Ammon's horn (tissue), 1 donor: Measurements from ENCODE around the gene D2HGDH.
A peak's percentile ranks its signal among the peaks of the same experiment; 100 is the strongest.
"Not testable (repeated sequence)": the region's sequence is repeated elsewhere in the genome, so short reads cannot be mapped to it uniquely, and the experiment has no call there.

Experiments
- DNase-seq: peaks from one replicate; pipeline ENCODE4 v3.0.0-alpha.2; 2016; ENCODE audit warnings: low spot score

Gene D2HGDH

DNA sequence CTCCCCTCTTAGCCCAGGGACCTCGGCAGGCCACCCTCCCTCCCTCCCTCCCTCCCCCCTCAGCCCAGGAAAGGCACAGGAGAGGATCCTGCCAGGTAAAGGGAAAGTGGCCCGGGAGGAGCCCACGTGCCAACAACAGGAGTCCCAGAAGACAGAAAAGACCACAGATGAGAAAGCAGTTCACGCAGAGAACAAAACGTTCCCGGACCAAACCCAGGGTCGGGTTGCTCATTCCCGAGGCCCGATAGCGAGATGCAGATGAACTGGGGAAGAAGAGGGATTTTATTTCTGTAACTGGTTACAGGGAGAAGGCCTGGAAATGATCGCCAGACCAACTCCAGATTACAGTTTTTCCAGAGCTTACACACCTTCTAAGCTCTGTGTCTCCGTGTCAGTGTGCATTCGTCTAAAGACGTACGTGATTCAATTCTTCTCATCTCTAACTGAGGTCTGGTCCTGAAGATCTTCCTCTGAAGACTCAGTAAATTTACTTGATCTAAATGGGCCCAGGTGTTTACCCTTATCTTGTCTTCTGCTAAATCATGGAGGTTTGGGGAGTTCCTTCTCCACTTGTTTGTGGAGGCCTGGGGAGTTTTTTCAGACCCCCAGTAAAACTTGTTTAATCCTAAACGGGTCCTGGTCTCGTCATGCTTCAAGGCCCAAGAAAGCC is 73.8 kb downstream of the D2HGDH start:
- no peak for DNase-seq

DNA sequence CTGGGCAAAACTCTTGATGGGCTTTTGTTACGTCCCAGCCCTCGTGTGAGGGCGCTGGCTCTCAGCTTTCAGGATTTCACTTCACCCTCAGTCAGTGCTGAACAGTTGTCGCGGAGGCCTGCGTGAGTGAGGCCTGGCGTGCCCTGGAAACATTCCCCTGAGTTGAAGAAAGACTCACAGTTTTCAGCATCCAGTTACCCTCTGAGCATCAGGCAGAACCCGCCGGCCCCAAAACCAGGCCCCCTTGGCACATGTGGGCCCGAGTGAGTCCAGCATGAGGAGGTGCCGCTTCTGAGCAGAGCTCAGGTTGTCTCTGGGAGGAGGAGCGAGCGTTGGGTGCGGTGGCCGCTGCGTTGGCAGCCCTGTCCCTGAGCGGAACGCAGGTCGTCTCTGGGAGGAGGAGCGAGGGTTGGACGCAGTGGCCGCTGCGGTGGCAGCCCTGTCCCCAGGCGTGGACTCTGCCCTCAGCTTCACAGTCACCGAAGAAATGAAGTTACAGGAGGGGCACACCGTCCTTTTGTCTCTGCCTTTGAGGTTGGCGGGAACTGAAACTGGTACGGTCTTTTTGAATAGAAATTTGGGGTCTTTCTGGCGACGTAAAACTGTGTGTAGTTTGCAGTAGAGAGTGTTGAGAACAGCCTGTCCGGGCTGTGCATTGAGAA is 74.4 kb downstream of the D2HGDH start, which contains the start of gene NEU4:
TSS of gene NEU4 (plus strand) at position 473 of the 662 bp plus-strand sequence. CDS start 5,292 bp downstream, outside the sequence.
- DNase-seq, result no peak

DNA sequence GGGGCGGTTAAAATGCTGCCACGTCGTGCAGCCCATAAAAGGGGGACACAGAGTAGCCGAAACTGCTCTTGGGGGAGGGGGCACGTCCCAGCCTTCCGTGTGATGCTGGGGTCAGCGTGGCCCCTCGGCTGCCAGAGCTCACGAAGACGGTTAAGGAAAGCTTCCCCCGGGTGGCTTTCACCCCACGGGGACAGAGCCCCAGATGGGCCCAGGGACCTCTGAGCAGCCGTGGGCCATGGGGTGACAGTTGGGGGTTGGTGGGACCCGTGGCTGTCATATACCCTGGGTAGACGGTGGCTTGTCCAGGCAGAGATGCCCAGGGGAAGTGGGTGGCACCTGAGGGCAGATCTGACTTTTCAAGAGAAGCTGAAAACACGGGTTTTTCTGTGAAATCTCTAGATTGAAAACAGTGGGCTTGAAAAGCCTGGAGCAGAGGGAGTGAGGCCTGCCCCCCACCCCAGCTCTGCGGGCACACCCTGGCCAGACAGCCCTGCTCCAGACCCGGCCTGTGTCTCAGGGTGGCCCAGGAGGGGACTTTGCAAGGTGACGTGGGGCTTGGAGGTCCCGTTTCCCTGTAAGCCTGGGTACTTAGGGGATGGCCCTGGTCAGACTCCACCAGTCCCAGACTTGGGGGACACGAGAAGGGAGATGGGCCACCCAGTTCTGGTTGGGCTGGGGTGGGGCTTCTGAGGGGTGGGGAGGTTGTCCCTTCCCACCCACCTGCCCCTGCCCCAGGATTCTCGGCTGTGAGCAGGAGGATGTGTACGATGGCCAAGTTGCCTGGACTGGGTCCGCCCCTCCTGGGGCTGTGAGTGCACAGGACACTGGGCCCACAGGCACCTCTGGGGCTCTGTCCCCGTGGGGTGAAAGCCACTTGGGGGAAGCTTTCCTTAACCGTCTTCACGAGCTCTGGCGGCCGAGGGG is 75.2 kb downstream of the D2HGDH start:
- no peak for DNase-seq

DNA sequence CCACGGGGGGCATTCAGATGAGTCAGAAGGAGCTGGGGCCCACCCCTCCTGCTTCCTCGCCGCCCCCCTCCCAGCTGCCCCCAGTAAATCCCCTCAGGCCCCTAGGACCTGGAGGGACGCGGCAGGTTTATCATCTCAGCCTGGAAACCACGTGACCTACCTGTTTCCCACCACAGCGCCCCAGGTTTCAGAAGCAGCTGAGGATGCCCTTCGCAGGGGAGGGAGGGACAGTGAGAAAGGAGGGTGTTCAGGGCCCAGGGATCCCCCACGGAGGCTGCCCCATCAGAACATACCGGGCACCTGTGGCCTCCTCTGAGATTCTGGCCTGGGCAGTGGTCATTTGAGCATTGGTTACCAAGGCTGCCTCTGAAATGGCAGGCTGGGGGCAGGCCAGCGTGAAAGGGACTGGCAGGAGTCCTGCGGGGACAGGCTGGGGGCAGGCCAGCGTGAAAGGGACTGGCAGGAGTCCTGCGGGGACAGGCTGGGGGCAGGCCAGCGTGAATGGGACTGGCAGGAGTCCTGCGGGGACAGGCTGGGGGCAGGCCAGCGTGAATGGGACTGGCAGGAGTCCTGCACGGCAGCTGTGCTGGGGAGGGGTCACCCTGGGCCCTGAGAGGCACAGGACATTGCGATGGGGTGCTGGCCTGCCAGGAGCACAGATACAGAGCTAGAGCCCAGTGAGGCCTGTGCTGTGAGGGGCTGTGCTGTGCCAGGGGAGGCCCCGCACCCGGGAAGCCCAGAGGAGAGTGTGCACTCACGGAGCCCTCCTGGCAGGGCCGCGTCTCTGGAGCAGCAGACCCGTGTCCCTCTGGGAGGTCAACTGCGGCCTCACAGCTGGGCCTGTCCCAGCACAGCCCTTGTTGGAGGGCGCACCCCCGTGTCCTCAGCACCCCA is 76.1 kb downstream of the D2HGDH start:
- peak; percentile 81 for DNase-seq

DNA sequence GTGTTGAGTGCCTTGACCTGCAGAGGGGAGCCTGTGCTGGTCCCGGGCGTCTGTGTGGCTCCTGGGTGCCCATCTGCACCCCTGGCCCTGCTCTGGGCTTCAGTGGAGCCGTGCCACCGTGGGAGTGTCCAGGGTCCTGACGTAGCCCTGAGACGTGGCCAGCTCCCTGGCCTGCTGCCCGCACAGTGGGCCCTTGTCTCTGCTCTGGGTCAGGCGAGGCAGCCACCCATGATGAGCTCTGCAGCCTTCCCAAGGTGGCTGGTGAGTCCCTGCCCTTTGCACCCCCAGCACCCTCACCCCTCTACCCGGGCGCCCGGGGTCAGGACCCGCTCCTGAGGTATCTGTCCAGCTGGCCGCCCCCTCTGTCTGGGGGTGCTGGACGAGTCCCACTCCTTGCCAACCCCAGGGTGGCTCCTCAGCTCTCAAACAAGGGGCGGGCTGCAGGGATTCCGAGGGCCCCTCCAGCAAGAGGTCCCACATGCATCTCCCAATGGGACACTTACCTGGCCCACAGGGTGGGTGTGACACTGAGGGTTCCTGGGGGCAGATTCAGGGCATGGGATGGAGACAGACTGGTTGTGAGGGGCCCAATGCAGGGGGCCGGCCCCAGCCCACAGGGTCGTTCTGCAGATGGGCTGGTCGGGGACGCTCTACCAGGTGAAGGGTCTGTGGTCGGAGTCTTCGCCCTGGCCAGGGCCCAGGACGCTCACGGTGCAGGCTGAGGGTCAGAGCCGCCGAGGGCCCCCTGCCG is 76.9 kb downstream of the D2HGDH start:
- DNase-seq, result peak; percentile 80

DNA sequence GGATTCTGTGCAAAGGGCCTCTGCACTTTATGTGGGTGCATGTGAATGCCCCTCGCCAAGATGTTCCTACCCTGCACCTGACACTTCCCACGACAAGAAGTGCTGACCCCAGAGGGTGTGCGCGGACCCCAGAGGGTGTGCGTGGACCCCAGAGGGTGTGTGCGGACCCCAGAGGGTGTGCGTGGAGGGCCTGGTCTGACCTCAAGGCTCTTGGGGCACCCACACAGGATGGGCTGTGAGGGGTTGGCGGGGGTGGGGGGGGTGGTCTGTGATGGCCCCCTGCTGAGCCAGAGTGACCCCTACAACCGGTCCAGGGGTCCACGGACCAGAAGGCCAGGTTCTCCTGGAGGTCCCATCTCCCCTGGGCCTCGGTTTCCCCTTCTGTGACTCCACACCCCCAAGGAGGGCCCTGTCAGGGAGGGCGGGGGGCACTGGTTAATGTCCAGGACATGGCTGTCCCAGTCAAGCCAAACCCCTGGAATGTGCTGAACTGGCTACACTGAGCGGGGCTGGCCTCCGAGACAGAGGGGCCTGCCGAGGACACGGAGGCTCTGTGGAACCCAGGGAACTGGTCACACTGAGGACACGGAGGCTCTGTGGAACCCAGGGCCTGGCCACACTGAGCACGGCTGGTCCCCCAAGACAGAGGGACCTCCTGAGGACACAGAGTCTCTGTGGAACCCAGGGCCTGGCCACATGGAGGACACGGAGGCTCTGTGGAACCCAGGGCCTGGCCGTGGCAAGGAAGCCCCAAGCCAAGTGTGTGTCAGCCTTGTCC is 77.7 kb downstream of the D2HGDH start:
- no peak for DNase-seq

DNA sequence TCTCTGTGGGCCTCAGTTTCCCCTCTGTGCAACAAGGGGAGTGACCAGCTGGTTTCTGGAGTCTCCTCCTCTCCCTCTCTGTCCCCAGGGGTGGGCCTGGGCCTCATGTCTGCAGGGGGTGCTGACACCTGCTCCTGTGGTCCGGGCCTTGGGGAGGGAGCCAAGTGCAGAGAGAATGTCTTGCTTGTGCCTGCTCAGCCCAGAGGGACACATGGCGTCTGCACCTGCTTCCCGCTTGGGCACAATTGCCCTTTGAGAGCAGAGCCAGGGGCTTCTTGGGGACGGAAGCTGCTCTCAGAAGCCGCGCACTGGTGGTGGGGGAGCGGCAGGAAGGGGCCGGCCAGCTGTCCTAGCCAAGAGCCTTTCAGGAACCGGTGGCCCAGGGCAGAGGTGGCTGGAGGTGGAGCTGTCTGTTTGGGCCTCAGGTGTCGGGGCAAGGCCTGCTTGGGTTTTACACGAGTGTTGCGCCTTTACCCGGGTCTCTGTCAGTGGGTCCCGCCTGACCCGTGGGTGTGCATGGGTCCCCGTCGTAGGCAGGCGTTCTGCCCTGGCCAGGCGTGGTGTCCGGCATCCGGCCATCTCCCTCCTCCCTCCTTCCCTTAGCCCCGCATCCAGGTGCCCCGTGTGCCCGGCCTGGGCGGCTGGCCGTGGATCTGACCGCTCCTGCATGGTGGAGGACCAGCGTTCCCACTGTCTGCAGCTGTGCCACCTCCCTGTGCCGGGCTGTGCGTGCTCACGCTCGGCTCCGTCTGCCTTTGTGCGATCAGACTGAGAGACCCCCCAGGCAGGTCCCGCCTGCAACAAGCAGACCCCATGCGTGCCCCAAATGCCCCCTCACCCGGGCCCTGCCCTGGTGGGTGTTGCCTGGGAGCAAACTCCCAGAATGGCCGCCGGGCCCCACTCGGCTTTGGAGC is 78.6 kb downstream of the D2HGDH start:
- peak; percentile 70 for DNase-seq

DNA sequence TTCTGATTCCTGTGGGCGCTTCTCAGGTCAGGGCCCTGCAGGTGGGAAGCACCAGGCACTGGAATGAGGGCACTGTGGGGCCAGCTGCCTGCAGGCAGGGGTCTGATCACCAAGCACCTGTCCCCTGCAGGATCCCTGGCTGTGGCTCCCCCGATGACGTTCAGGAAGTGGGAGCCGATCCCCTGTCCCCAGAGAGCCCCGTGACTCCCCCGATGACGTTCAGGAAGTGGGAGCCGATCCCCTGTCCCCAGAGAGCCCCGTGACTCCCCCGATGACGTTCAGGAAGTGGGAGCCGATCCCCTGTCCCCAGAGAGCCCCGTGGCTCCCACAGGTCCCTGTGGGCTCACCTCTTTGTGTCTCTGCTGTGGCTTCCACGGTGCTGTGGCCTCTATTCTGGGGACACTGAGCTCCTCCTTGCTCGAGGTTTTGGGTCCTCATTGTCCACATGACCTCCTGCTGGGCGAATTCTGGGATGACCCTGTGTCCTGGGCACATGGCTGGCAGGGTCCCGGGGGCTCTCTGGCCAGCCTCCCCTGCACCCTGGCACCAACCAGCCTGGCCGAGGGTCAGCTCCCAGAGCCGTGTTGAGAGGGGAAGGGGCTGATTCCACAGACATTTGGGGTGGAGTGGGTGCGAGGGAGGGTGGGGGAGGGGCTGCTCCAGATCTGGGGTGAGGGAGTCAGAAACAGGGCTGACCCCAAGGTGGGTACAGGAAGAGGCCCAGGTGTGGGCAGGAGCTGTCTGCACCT is 79.4 kb downstream of the D2HGDH start:
- DNase-seq, result no peak

DNA sequence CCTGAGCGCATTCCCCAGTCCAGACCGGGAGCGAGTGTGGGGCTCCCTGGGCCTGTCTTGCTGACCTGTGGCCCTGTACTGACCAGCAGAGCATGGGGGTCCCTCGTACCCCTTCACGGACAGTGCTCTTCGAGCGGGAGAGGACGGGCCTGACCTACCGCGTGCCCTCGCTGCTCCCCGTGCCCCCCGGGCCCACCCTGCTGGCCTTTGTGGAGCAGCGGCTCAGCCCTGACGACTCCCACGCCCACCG is 79.9 kb downstream of the D2HGDH start:
- no peak for DNase-seq

DNA sequence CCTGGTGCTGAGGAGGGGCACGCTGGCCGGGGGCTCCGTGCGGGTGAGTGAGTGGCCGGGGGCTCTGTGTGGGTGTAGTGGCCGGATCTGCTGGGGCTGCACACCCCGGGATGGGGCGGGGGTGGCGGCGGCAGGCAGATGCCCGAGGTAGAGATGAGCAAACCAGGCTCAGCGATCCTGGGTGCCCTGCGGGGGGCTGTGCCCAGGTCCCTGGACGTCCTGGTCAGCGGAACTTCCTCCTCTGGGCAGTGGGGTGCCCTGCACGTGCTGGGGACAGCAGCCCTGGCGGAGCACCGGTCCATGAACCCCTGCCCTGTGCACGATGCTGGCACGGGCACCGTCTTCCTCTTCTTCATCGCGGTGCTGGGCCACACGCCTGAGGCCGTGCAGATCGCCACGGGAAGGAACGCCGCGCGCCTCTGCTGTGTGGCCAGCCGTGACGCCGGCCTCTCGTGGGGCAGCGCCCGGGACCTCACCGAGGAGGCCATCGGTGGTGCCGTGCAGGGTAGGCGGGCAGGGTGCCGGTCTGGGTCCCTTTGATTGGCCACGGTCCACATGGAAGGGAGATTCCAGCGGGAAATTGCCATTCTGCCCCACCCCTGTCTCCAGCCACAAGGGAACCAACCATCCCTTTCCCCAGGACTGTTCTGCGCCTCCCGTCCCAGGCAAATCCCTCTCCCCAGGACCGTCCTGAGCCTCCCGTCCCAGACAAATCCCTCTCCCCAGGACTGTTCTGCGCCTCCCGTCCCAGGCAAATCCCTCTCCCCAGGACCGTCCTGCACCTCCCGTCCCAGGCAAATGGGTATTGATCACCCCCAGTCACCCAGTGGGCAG is 80.4 kb downstream of the D2HGDH start:
- DNase-seq, result no peak

DNA sequence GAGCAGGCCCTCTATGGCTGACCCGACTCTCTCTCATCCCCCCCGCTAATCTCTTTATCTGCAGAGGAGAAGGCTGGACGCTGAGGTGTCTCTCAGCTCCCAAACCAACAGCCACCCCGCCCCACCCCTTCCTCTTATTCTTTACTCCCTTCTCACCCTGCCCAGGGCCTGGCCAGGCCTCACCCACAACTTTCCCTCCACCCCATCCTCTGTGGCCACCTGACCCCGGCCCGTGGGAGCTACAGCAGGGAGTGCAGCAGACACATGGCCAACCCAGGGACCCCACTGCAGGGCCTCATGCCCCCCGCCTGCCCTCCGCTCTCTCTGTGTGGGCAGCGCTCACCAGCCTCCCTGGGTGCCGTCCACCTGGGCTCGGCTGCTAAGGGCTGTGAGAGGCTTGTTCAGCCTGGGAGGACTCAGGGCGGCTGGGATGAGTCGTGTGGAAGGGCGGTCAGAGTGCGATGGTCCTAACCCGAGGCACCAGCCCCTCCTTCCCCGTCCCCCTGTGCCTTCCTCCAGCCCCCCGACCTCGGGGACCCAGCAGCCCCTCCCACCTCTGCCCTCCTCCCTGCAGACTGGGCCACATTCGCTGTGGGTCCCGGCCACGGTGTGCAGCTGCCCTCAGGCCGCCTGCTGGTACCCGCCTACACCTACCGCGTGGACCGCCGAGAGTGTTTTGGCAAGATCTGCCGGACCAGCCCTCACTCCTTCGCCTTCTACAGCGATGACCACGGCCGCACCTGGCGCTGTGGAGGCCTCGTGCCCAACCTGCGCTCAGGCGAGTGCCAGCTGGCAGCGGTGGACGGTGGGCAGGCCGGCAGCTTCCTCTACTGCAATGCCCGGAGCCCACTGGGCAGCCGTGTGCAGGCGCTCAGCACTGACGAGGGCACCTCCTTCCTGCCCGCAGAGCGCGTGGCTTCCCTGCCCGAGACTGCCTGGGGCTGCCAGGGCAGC is 81.3 kb downstream of the D2HGDH start:
- DNase-seq, result no peak

DNA sequence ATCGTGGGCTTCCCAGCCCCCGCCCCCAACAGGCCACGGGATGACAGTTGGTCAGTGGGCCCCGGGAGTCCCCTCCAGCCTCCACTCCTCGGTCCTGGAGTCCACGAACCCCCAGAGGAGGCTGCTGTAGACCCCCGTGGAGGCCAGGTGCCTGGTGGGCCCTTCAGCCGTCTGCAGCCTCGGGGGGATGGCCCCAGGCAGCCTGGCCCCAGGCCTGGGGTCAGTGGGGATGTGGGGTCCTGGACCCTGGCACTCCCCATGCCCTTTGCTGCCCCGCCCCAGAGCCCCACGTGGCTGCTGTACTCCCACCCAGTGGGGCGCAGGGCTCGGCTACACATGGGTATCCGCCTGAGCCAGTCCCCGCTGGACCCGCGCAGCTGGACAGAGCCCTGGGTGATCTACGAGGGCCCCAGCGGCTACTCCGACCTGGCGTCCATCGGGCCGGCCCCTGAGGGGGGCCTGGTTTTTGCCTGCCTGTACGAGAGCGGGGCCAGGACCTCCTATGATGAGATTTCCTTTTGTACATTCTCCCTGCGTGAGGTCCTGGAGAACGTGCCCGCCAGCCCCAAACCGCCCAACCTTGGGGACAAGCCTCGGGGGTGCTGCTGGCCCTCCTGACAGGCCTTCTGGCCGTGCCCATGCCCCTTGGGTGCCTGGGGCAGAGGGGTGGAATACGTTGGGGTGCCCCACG is 82.1 kb downstream of the D2HGDH start:
- no peak for DNase-seq

DNA sequence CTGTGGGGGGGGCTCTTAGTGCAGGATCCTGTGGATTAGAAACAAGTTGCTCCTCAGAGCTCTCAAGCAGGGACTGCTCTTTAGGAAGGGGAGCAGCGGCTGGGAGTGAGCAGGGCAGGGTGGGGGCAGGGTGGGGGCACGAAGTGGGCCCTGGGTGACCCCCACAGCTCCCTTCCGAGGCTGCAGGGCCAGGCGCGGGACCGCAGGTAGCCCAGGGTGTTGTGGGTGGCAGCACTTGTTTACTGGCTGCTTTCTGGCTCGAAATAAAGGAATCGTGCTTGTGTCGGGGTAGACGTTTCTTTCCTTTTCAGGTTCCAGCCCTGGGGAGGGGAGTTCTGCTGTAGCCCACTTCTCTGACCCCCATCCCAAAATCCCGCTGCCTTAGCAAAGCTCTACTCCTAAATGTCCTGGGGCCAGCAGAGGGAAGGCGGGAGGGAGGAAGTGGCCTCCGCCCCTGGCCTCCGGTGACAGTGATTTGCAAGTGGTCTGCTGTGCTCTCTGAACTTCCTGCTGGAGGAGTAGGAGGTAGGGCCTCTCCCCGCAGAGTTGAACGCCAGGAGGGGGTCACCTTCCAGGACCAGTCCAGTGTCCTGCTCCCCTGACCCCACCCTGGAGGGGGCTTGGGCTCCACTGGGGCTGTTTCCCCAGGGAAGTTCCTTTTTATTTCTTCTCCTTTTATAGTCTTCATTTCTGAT is 82.8 kb downstream of the D2HGDH start:
- DNase-seq, result no peak

DNA sequence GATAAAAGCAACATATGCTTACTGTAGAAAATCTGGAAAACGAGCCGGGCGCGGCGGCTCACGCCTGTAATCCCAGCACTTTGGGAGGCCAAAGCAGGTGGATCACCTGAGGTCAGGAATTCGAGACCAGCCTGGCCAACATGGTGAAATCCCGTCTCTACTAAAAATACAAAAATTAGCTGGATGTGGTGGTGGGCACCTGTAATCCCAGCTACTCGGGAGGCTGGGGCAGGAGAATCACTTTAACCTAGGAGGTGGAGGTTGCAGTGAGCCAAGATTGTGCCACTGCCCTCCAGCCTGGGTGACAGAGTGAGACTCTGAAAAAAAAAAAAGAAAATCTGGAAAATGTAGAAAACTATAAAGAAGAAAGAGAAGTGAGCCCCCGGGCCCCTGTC is 83.4 kb downstream of the D2HGDH start:
- not testable (repeated sequence) for DNase-seq
